Measurements from ENCODE around the gene C11orf68. TPM values are rescaled to one million over a fixed set of nuclear protein-coding genes. Genes with fewer than 3 reads are reported as not detected.

Gene C11orf68
- total and polyA plus RNA-seq, 2 experiments from 2014 or later = 16.8 to 23.2 TPM

- peak within 1 kb of the TSS; percentile 83 for H3K27ac Mint-ChIP-seq
- TF ChIP-seq JUNB (IDR thresholded peaks at IDR 0.05; ENCODE audit: unreplicated experiment) (no peak), ETS1 (IDR thresholded peaks at IDR 0.05) (peak; percentile 30; the same call in 1 of the 2 replicates), CREB1 (CRISPR knock-in tag; IDR thresholded peaks at IDR 0.05; ENCODE audit: low read depth) (peak; percentile 86)
- H3K79me2 ChIP-seq (replicated peaks; ENCODE audit: insufficient read depth) = peaks cover 7% of the 10 kb centered on the region
Measured at GRCh38 chr11:65919141-65919572, 295 bp upstream of the C11orf68 start, which contains the start of gene DRAP1. Gene DRAP1 (plus strand): TSS chr11:65919426. CDS start chr11:65919502, 76 bp downstream.

GRCh38 chr11:65917434-65918210 lies 1.2 kb downstream of the C11orf68 start:
- Histone ChIP-seq H3K9me2 (ENCODE audit: insufficient read depth) (no peaks in the 10 kb centered on the region), H2AFZ (no peak overlapping the region), H3K4me1 (ENCODE audit: insufficient read depth) (peaks cover 5% of the 10 kb centered on the region; the same call in 1 of the 2 replicates), H4K20me1 (replicated peaks; ENCODE audit: insufficient read depth) (no peaks in the 10 kb centered on the region), H3K27ac (ENCODE audit: low read depth) (no peak overlapping the region), H3F3A (replicated peaks; ENCODE audit: low read depth) (0 out of 2 replicates have a peak, but pooled peaks cover 6% of the 10 kb centered on the region), H3K79me2 (replicated peaks; ENCODE audit: insufficient read depth) (peaks cover 7% of the 10 kb centered on the region), H3K27me3 (ENCODE audit: insufficient read depth) (no peaks in the 10 kb centered on the region), H3K4me3 (peak overlapping the region; percentile 98), H3K36me3 (ENCODE audit: insufficient read depth) (no peaks in the 10 kb centered on the region; the same call in 1 of the 2 replicates), H3K4me2 (peak overlapping the region; percentile 92)
- Mint-ChIP-seq H3K36me3 (ENCODE audit: low read depth) (peaks cover 15% of the 10 kb centered on the region), H3K4me1 (peaks cover 6% of the 10 kb centered on the region), H3K27ac (no peak overlapping the region), H3K9me3 (no peaks in the 10 kb centered on the region), H3K4me3 (peak overlapping the region; percentile 83), H3K27me3 (ENCODE audit: insufficient read depth, low read depth, poor library complexity) (peaks cover 20% of the 10 kb centered on the region)
- ATAC-seq (no peak), DNase-seq (ENCODE audit: low spot score) (no peak)
- TF ChIP-seq CREB1 (CRISPR knock-in tag; IDR thresholded peaks at IDR 0.05; ENCODE audit: low read depth) = no peak
- no peak for TF ChIP-seq STAT1 (IDR thresholded peaks at IDR 0.05; ENCODE audit: unreplicated experiment)
- no peak for TF ChIP-seq ZNF114 (CRISPR knock-in tag; IDR thresholded peaks at IDR 0.05)
- TF ChIP-seq EZH2phosphoT487 (IDR thresholded peaks at IDR 0.05; ENCODE audit: unreplicated experiment) = no peak
- TF ChIP-seq EZH2 (IDR thresholded peaks at IDR 0.05; ENCODE audit: low read depth, unreplicated experiment) = no peak
- TF ChIP-seq POLR2AphosphoS5 (IDR thresholded peaks at IDR 0.05; ENCODE audit: low read depth) = no peak
- TF ChIP-seq ZNF331 (CRISPR knock-in tag; IDR thresholded peaks at IDR 0.05; ENCODE audit: low read depth) = no peak
- TF ChIP-seq CTCF (conservative IDR thresholded peaks at IDR 0.05; ENCODE audit: low read depth in 2 of 2) = no peak
- no peak for TF ChIP-seq REST (IDR thresholded peaks at IDR 0.05; ENCODE audit: unreplicated experiment)
- TF ChIP-seq NANOG (IDR thresholded peaks at IDR 0.05; ENCODE audit: borderline replicate concordance) = no peak

More at GRCh38 chr11:65919141-65919572, 295 bp upstream of the C11orf68 start, which contains the start of gene DRAP1:
- H3K27ac ChIP-seq (ENCODE audit: low read depth) = no peak within 1 kb of the TSS
- peak within 1 kb of the TSS; percentile 95 for H3K4me2 ChIP-seq
- H4K20me1 ChIP-seq (replicated peaks; ENCODE audit: insufficient read depth) = no peaks in the 10 kb centered on the region
- H3K27me3 ChIP-seq (ENCODE audit: insufficient read depth) = no peaks in the 10 kb centered on the region
- H3K4me1 ChIP-seq (ENCODE audit: insufficient read depth) = peaks cover 5% of the 10 kb centered on the region; the same call in 1 of the 2 replicates
- peak; percentile 99 for DNase-seq (ENCODE audit: low spot score)
- no peaks in the 10 kb centered on the region; the same call in 1 of the 2 replicates for H3K36me3 ChIP-seq (ENCODE audit: insufficient read depth)
- Mint-ChIP-seq H3K4me1 (peaks cover 6% of the 10 kb centered on the region), H3K4me3 (peak within 1 kb of the TSS; percentile 87), H3K9me3 (no peaks in the 10 kb centered on the region), H3K36me3 (ENCODE audit: low read depth) (peaks cover 21% of the 10 kb centered on the region), H3K27me3 (ENCODE audit: insufficient read depth, low read depth, poor library complexity) (peaks cover 20% of the 10 kb centered on the region)
- H3F3A ChIP-seq (replicated peaks; ENCODE audit: low read depth) = 0 out of 2 replicates have a peak, but pooled peaks cover 6% of the 10 kb centered on the region
- H2AFZ ChIP-seq = peak within 1 kb of the TSS; percentile 78
- no peaks in the 10 kb centered on the region for H3K9me2 ChIP-seq (ENCODE audit: insufficient read depth)
- H3K4me3 ChIP-seq = peak within 1 kb of the TSS; percentile 98
- peak; percentile 90 for ATAC-seq
